Stimulated activated CD8-positive, alpha-beta memory T cell treated with anti-CD3 and anti-CD28 coated beads, Interleukin-12 subunit alpha, Interleukin-12 subunit beta, amount 100 ng/mL, for 24 hours (primary cell): ENCODE measurements around the gene CEP164.
"Not testable (repeated sequence)": the region's sequence is repeated elsewhere in the genome, so short reads cannot be mapped to it uniquely, and the experiment has no call there.

Source experiments
- DNase-seq: peaks from one replicate; pipeline ENCODE4 v3.0.0-alpha.2; 2020; ENCODE audit errors: extremely low read depth

Gene CEP164

GRCh38 chr11:117441146-117441975 is 113.7 kb downstream of the CEP164 start:
- no peak for DNase-seq

- DNase-seq = no peak
Measured at GRCh38 chr11:117442049-117442868, 114.6 kb downstream of the CEP164 start.

- DNase-seq = no peak
Measured at GRCh38 chr11:117442869-117443239, 115.2 kb downstream of the CEP164 start.

GRCh38 chr11:117443266-117444186 is 115.9 kb downstream of the CEP164 start:
- DNase-seq = no peak

- DNase-seq = no peak
Measured at GRCh38 chr11:117444256-117444655, 116.6 kb downstream of the CEP164 start.

- DNase-seq = no peak
Measured at GRCh38 chr11:117444711-117445658, 117.3 kb downstream of the CEP164 start.

GRCh38 chr11:117449111-117449693 is 121.5 kb downstream of the CEP164 start:
- no peak for DNase-seq

GRCh38 chr11:117453886-117454563 is 126.4 kb downstream of the CEP164 start:
- no peak for DNase-seq

GRCh38 chr11:117454564-117454917 is 126.9 kb downstream of the CEP164 start:
- DNase-seq = no peak

GRCh38 chr11:117456027-117456720 is 128.5 kb downstream of the CEP164 start:
- DNase-seq = no peak

GRCh38 chr11:117456721-117457029 is 129.0 kb downstream of the CEP164 start:
- DNase-seq = not testable (repeated sequence)

- DNase-seq = no peak
Measured at GRCh38 chr11:117457031-117457785, 129.6 kb downstream of the CEP164 start.

- no peak for DNase-seq
Measured at GRCh38 chr11:117457835-117458234, 130.2 kb downstream of the CEP164 start.

GRCh38 chr11:117458275-117459122 is 130.8 kb downstream of the CEP164 start:
- no peak for DNase-seq

- DNase-seq = no peak
Measured at GRCh38 chr11:117459123-117459978, 131.7 kb downstream of the CEP164 start.

GRCh38 chr11:117459979-117460300 is 132.3 kb downstream of the CEP164 start:
- DNase-seq = no peak
